HG02884 (cell line): ENCODE results near the gene SLC9A4.

Experiments
- ATAC-seq: cut with Tn5 transposase; IDR thresholded peaks from one replicate; pipeline ENCODE4 v1.9.1; 2021; ENCODE audit warnings: mild to moderate bottlenecking, moderate library complexity; ENCODE audit not compliant: unreplicated experiment

The SLC9A4 gene, protein sequence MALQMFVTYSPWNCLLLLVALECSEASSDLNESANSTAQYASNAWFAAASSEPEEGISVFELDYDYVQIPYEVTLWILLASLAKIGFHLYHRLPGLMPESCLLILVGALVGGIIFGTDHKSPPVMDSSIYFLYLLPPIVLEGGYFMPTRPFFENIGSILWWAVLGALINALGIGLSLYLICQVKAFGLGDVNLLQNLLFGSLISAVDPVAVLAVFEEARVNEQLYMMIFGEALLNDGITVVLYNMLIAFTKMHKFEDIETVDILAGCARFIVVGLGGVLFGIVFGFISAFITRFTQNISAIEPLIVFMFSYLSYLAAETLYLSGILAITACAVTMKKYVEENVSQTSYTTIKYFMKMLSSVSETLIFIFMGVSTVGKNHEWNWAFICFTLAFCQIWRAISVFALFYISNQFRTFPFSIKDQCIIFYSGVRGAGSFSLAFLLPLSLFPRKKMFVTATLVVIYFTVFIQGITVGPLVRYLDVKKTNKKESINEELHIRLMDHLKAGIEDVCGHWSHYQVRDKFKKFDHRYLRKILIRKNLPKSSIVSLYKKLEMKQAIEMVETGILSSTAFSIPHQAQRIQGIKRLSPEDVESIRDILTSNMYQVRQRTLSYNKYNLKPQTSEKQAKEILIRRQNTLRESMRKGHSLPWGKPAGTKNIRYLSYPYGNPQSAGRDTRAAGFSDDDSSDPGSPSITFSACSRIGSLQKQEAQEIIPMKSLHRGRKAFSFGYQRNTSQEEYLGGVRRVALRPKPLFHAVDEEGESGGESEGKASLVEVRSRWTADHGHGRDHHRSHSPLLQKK

DNA sequence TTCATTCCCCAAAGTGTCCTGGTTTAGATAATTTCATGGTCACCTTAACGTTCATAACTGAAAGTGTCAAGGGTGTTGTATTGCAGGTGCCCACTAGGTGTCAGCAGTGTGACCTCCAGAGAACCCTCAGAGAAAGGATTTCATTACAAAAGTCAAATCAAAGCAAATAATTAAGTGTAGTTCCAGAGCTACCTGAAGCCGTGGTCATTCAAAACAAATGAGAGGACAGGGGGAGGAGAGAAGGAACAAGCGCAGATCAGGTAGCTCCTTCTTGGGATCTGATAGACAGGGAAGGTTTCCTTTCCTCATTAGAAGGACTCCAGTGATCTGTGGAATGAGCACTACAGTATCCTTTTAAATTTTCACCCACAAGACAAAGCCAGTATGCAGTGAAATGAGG is at the start of gene SLC9A4:
Gene SLC9A4 (plus strand): TSS at position 207 of the 400 bp plus-strand sequence. CDS start 534 bp downstream, outside the sequence.
- no peak for ATAC-seq

DNA sequence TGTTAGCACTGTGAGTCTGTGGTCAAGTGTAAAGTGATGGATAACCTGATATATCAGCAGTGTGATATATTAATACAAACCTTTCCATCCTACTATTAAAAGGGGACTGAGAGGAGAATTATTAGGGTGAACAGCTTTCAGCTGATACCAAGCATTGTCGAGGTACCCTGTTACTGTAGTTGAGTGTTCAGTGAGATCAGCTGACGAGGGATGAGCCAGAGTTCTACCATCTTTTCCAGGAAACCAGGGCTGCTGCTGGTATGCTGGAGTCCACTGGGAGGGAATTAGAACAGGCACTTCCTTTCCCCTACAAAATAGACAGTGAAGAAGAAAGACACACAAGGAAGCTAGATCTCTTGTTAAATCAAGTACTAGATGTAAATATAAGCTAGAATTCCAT is 49.7 kb upstream of the SLC9A4 start:
- ATAC-seq = no peak

- peak; percentile 94 for ATAC-seq
Measured at GRCh38 chr2:102424754-102425153, 48.3 kb upstream of the SLC9A4 start.

DNA sequence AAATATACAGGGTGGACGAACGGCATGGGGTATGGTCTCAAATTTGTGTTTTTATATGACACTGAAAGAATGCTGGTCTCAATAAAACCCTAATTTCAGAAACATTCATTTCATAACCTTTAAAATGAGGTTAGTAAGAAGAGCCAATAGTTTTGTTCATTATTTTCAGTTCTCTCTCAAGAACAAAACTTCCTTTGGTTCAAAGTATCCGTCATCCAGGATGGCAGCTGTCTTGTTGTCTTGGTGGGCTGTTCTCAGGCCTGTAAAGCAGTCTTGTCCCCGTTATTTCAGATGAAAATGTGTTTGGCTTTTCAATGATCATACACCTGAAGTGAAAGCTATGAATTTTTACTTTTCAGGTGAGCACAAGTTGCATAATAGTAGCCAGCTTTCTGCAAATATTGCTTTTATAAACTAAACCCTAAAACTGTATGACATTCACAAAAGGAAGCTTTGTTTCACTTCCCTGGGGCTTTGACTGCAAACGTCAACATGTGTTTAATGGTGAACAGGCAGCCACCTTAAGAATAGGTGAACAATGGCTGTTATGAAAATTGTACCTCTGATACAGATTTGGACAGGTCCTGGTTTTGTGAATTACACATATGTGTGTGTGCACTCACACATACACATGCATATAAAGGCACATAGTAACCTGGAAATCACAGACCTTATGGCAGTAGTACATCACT is 47.4 kb upstream of the SLC9A4 start:
- ATAC-seq = peak; percentile 40

GRCh38 chr2:102427249-102427648 is 45.8 kb upstream of the SLC9A4 start:
- ATAC-seq = no peak

DNA sequence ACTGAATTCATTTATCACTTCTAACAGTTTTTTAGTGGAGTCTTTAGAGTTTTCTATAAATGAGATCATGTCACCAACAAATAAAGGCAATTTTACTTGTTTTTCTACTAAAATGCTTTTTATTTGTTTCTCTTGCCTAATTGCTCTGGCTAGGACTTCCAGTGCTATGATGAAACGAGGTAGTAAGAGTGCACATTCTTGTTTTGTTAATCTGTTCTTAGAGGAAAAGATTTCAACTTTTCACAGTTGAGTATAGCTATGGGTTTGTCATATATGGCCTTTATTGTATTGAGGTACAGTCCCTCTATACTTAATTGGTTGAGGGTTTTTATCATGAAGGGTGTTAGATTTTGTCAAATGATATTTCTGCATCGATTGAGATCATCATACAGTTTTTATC is 44.5 kb upstream of the SLC9A4 start:
- ATAC-seq = no peak

GRCh38 chr2:102432386-102432785 is 40.6 kb upstream of the SLC9A4 start:
- no peak for ATAC-seq

- no peak for ATAC-seq
Measured at GRCh38 chr2:102433973-102434654, 38.9 kb upstream of the SLC9A4 start.

GRCh38 chr2:102434655-102435381 is 38.2 kb upstream of the SLC9A4 start:
- peak; percentile 44 for ATAC-seq

- ATAC-seq = peak; percentile 41
Measured at GRCh38 chr2:102435741-102436140, 37.3 kb upstream of the SLC9A4 start.

GRCh38 chr2:102436323-102436722 is 36.7 kb upstream of the SLC9A4 start:
- no peak for ATAC-seq

- no peak for ATAC-seq
Measured at GRCh38 chr2:102437122-102437521, 35.9 kb upstream of the SLC9A4 start.

DNA sequence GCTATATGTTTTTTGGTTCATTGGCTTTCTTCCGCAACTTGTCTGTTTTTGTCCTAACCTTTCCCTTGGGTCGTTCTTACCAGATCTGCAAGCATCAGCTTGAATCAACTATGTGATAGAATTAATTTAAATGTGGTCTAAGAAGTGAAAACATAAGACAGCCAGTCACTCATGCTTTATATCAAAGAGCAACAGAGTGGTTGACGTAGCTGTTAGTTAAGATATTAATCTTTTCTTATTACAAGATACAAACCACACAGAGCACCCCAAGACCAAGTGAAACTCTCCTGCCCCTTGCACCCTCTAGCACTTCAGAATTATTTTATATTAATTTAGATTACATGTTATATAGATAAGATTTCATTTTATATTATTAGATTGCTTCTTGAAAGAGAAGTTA is 34.9 kb upstream of the SLC9A4 start:
- ATAC-seq = no peak

GRCh38 chr2:102438578-102438977 is 34.4 kb upstream of the SLC9A4 start:
- ATAC-seq = no peak

DNA sequence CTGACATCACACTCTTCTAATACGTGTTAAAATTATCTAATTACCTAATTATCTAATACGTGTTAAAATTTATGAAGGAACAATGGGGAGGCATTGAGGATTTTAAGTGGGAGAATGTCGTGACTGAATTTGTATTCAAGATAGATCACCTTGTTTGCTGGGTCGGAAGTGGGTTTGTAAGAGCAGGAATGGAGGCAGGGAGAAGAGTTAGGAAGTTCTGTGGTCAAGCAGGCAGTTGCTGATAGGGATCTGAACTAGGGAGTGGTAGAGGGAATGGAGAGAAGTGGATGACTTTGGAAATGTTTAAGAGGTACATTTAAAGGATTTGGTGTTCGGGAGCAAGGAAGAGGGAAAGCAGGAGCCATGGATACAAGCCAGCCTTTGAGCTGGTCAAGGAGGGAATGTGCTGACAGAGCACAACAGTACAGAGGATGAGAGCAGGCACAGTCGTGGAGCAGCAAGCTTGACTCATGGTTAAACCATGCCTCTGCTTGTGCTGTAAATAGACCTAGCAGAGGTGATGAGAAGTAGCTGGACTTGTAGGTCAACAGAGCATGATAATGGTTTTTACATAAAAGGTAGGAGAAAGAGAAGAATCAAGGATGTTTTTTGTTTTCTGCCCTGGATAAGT is 33.8 kb upstream of the SLC9A4 start:
- no peak for ATAC-seq

DNA sequence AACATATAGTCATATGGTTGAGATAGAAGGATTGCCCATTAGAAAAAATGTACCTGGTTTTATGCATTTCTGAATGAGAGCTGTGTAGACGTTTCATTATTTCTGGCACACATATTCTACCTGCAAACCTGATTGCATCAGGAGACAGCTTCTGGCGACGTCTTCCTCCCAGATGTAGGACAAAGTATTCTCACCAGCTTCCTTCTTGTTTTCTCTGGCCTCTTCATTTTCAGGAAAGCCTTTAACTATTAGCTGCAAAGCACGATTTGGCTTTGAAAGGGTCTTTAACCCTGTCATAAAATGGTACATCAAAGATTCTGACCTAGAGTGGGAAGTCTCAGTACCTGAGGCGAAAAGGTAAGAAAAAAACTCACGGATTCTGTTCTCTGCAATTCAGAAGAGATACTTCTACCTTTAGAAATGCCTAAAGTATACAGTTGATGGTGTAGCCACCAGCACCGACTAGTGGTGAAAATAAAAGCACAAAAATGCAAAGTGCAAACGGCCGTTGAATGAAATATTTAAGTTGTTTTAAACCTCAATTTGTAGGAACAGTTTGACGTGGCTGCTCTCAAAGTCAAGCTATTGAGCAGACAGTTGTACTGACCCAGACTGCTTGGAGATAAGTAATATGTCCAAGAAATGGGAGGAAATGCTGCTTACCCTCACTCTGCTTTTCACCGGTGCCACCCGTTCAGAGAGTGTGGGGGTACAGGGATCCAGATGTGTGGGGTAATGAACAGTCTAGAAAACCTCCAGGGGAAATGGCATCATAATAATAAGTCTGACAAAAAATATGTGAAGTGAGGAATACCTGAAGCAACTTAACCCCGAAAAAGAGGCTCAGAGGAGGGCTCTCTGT is 29.8 kb upstream of the SLC9A4 start:
- peak; percentile 68 for ATAC-seq

- no peak for ATAC-seq
Measured at GRCh38 chr2:102444233-102444632, 28.8 kb upstream of the SLC9A4 start.

- no peak for ATAC-seq
Measured at GRCh38 chr2:102446936-102447335, 26.1 kb upstream of the SLC9A4 start.
